Mammary microvascular endothelial cell (primary cell): Measurements from ENCODE around the gene BACH2. TPM values are rescaled to one million over a fixed set of nuclear protein-coding genes. Genes with fewer than 3 reads are reported as not detected.

Experiments
- total RNA-seq: library from RNA; depleted of rRNA; stranded (reverse); fragments of >200 nt; gene quantifications from 2 replicates; pipeline ENCODE4 v1.2.3, GENCODE V29; 2015

The BACH2 gene
- total RNA-seq = 0.87 and 1.4 TPM in 2 replicates

DNA sequence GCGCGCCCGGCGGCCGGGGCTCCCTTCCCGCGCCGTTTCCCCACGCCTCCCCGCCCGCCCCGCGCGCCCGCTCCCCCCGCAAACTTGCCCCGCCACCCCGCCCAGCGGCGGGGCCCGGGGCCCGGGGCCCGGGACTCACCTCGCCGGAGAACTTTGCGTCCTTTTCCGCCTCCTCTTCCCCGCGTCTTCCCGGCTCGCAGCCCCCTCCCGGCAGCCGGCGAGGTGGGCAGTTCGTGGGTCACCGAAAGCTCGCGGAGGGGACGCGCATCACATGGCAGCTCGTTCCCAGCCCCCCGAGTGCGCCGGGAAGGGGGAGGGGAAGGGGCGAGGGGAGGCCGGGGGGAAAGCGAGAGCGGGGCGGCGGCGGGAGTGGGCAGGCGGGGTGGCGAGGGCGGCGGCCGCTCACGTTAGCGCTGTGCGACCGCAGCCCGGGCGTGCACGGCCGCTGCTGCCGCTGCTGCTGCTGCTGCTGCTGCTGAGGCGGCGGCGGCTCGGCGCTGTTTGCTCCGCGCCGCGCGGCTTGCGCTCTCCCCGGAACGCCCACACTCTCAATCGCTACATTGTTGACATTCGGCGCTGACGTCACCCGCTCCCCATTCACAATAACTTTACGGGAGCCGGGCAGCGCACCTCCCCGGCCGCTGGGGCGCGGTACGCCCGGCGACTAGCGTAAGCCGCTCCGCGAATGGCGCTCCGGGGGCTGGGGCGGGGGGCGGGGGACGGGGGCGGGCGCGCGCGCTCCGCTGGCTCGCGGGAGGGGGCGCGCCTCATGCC is at the start of gene BACH2:
Gene BACH2 (minus strand): TSS at position 503 of the 774 bp plus-strand sequence. CDS start 287,999 bp downstream, outside the sequence.

DNA sequence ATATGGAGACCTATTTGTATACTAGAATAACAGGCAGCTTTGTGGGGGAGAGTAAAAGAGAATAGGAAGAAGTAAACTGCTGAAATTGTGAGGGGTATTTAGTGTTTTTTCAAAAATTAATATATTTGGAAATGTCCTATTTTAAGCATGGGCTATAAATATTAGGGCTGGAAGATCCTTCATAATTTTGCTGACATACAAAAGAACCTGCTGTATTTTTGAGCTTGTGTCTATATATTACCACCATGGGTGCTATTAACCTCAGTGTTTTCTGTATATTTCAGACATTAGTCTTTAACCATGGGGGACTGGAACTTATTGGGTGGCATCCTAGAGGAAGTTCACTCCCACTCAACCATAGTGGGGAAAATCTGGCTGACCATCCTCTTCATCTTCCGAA is 402.5 kb downstream of the BACH2 start, which contains the start of gene GJA10:
Gene GJA10 (plus strand): TSS at position 301 of the 400 bp plus-strand sequence. CDS start 0 bp downstream, at position 301.

